GM12801 (cell line): Measurements from ENCODE around the gene ADAMTSL3.

Experiments
- TF ChIP-seq, protein P1 (sequence below): IDR thresholded peaks from one replicate; pipeline ENCODE4 v1.5.1; 2011; ENCODE audit warnings: control low read depth; ENCODE audit not compliant: insufficient read length; ENCODE audit errors: extremely low read depth

Gene ADAMTSL3

GRCh38 chr15:83887961-83888360 is 234.0 kb downstream of the ADAMTSL3 start:
- TF ChIP-seq, protein P1, sequence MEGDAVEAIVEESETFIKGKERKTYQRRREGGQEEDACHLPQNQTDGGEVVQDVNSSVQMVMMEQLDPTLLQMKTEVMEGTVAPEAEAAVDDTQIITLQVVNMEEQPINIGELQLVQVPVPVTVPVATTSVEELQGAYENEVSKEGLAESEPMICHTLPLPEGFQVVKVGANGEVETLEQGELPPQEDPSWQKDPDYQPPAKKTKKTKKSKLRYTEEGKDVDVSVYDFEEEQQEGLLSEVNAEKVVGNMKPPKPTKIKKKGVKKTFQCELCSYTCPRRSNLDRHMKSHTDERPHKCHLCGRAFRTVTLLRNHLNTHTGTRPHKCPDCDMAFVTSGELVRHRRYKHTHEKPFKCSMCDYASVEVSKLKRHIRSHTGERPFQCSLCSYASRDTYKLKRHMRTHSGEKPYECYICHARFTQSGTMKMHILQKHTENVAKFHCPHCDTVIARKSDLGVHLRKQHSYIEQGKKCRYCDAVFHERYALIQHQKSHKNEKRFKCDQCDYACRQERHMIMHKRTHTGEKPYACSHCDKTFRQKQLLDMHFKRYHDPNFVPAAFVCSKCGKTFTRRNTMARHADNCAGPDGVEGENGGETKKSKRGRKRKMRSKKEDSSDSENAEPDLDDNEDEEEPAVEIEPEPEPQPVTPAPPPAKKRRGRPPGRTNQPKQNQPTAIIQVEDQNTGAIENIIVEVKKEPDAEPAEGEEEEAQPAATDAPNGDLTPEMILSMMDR, result no peak

DNA sequence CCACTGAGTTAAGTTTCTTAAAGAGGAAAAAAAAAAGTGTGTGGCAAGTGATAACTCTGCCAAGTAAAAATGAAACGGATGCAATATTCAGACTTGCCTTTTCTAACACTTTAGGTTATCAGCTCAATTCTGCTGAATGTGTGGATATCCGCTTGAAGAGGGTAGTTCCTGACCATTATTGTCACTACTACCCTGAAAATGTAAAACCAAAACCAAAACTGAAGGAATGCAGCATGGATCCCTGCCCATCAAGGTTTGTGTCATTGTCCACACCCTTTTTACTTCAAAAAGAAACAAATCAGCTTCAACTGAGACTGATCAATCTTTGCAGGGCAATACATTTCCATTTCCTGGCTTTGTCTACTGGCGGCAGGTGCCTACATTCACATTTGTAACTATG is 236.1 kb downstream of the ADAMTSL3 start:
- TF ChIP-seq, protein P1, result no peak

DNA sequence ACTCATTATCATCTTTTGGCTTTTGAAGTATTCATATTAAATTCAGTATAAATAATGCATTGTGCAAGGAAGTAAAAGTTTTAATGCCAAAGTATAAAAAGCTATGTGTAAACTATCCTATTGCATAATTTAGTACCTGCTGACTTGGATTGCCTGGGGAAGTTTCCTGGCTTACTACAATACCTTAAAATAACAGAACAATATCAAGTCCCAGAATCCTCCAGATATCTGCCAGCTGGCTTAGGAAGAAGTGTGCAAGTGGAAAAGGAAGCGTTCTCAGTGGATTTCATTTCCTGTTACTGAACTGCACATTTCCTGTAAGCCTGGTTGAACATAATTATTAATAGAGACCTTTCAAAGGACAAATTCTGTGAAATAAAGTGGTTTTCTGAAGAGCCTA is 236.7 kb downstream of the ADAMTSL3 start:
- TF ChIP-seq, protein P1, result no peak

DNA sequence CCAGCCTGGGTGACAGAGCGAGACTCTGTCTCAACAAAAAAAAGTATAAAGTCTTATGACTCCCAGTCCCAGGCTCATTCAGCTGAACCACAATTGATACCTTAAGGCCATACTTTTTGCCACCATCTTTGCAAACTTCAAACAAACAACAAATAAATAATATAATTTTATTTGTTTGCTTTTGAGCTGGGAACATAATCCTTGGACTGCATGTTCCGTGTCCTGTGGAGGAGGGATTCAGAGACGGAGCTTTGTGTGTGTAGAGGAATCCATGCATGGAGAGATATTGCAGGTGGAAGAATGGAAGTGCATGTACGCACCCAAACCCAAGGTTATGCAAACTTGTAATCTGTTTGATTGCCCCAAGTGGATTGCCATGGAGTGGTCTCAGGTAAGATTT is 238.6 kb downstream of the ADAMTSL3 start:
- TF ChIP-seq, protein P1, result no peak

- TF ChIP-seq, protein P1, result no peak
These were observed 239.4 kb downstream of the ADAMTSL3 start for GRCh38 chr15:83893308-83893707.

DNA sequence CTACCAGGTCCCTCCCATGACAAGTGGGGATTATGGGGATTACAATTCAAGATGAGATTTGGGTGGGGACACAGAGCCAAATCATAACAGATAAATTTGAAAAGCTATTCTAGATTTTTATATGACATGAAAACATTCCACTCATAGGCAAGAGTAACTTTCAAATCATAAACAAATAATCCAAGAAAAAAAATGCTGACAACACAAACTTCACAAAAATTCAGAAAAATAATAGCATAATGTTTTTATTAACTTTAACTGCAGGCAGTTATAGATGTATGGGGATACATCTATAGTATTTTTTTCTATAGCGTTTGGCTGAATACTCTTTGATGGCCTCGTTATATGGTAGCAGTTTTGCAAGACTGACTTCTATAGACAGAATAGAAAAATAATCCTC is 243.1 kb downstream of the ADAMTSL3 start:
- TF ChIP-seq, protein P1, result no peak

- TF ChIP-seq, protein P1, result no peak
These were observed 244.4 kb downstream of the ADAMTSL3 start for GRCh38 chr15:83898361-83898760.

DNA sequence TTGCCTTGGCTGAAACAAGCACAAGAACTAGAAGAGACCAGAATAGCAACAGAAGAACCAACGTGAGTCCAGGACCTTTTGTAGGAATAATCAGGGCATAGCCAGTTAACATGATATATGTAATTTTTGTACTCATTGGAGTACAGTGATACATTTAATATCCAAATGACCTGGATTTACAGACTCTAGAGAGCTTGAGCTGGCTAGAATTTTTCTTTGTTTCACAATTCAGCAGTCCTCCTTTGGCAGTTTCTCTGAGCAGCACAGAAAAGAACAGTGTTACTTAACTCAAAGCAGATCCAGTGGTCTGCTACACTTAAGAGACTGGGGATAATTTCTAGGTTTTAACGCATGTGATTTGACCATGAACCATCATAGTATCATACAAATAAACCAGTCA is 245.7 kb downstream of the ADAMTSL3 start:
- TF ChIP-seq, protein P1, result no peak
